GM12878 (cell line): Measurements from ENCODE around the gene EVX1. TPM values are rescaled to one million over a fixed set of nuclear protein-coding genes. Genes with fewer than 3 reads are reported as not detected.

Source experiments
- ATAC-seq: fragments of 200-7000 bp; cut with Tn5 transposase; 3 replicates; pipeline ENCODE4 v1.9.1; 2020; ENCODE audit warnings: mild to moderate bottlenecking, moderate library complexity
- BruUV-seq: library from RNA; stranded (reverse); fragments of 400-500 nt; replicated peaks from 2 replicates; lab custom pipeline; 2021; lab: Mats Ljungman, UMichigan
- CTCF ChIA-PET: fragments of 300-600 bp; sonication (Branson Sonifier 250); formaldehyde crosslinking; extraction: SDS; loops from one replicate; lab custom pipeline; 2021; ENCODE audit warnings: inconsistent platforms; lab: Yijun Ruan, JAX
- POLR2A ChIA-PET: fragments of 350-600 bp; formaldehyde crosslinking; extraction: SDS; loops from one replicate; lab custom pipeline; 2021; ENCODE audit warnings: inconsistent platforms; lab: Charles Lee
- RAD21 ChIA-PET: fragments of 300-600 bp; sonication (Branson Sonifier 250); formaldehyde crosslinking; loops from one replicate; lab custom pipeline; 2023; ENCODE audit warnings: antibody characterized with exemption; ENCODE audit not compliant: unreplicated experiment; lab: Charles Lee
- SMC1A ChIA-PET: fragments of 300-600 bp; sonication (Branson Sonifier 250); formaldehyde crosslinking; loops from one replicate; lab custom pipeline; 2023; ENCODE audit not compliant: unreplicated experiment, uncharacterized antibody; lab: Charles Lee
- DNase-seq: peaks from one replicate; pipeline ENCODE4 v3.0.0-alpha.2; 2011; ENCODE audit warnings: low read depth, low spot score
- FAIRE-seq: peaks from 3 replicates; lab custom pipeline; 2011; peaks lifted over from hg19 to GRCh38; lab: Jason Lieb, UNC
- H2AFZ ChIP-seq: 2 replicates; pipeline ENCODE4 v1.6.0; 2011; ENCODE audit warnings: low read depth, low read length, control low read depth; ENCODE audit not compliant: control insufficient read depth
- H3K27ac ChIP-seq: 2 replicates; pipeline ENCODE4 v1.5.1; 2011; ENCODE audit warnings: control low read depth; ENCODE audit not compliant: control insufficient read depth, insufficient read depth
- H3K27me3 ChIP-seq, 2 experiments: replicated peaks in 1 of 2; 2 replicates each; pipeline versions ENCODE4 v1.6.0 to v1.6.1; 2011; ENCODE audit warnings: low read length in 1 of 2; ENCODE audit not compliant: control insufficient read depth in 2 of 2, insufficient read depth in 2 of 2
- H3K36me3 ChIP-seq, 2 experiments: 2 replicates each; pipeline ENCODE4 v1.5.1; 2011; ENCODE audit warnings: low read length in 1 of 2; ENCODE audit not compliant: control insufficient read depth in 2 of 2, insufficient read depth in 2 of 2
- H3K4me1 ChIP-seq: 2 replicates; pipeline ENCODE4 v1.6.1; 2011; ENCODE audit warnings: mild to moderate bottlenecking, low read length, moderate library complexity, mixed read lengths; ENCODE audit not compliant: control insufficient read depth, insufficient read depth
- H3K4me2 ChIP-seq: 2 replicates; pipeline ENCODE4 v1.6.0; 2011; ENCODE audit warnings: control low read depth; ENCODE audit not compliant: control insufficient read depth, insufficient read depth
- H3K4me3 ChIP-seq: fragments of 200-600 bp; sonication (generic); 2 replicates; pipeline ENCODE4 v1.5.1; 2016
- H3K79me2 ChIP-seq: 2 replicates; pipeline ENCODE4 v1.6.0; 2011; ENCODE audit warnings: low read length; ENCODE audit not compliant: control insufficient read depth, insufficient read depth
- H3K9ac ChIP-seq: 2 replicates; pipeline ENCODE4 v1.8.0; 2011; ENCODE audit warnings: low read length, control low read depth, mixed read lengths; ENCODE audit not compliant: control insufficient read depth, insufficient read depth
- H3K9me3 ChIP-seq: replicated peaks from 3 replicates; pipeline ENCODE4 v1.5.1; 2011; ENCODE audit warnings: mild to moderate bottlenecking, low read length; ENCODE audit not compliant: control insufficient read depth, insufficient read depth
- H4K20me1 ChIP-seq: 2 replicates; pipeline ENCODE4 v1.6.0; 2011; ENCODE audit not compliant: control insufficient read depth, insufficient read depth
- ATF2 ChIP-seq: IDR thresholded peaks from 2 replicates; pipeline ENCODE4 v1.6.1; 2012; ENCODE audit warnings: low read length, inconsistent platforms
- FOXK2 ChIP-seq: fragments of 450-650 bp; IDR thresholded peaks from 2 replicates; pipeline ENCODE4 v1.6.1; 2017; ENCODE audit warnings: mild to moderate bottlenecking, moderate library complexity
- FOXM1 ChIP-seq: IDR thresholded peaks from 2 replicates; pipeline ENCODE4 v1.6.1; 2012; ENCODE audit warnings: low read depth, mild to moderate bottlenecking, inconsistent platforms, low read length, moderate library complexity
- KAT2A ChIP-seq: conservative IDR thresholded peaks from 2 replicates; pipeline ENCODE4 v1.6.1; 2011; ENCODE audit warnings: low read depth, low read length; ENCODE audit not compliant: control insufficient read depth
- NKRF ChIP-seq: fragments of 450-650 bp; conservative IDR thresholded peaks from 2 replicates; pipeline ENCODE4 v1.6.1; 2017; ENCODE audit warnings: mild to moderate bottlenecking, moderate library complexity
- POLR2A ChIP-seq: IDR thresholded peaks from 2 replicates; pipeline ENCODE4 v1.6.1; 2011; ENCODE audit warnings: low read depth, mild to moderate bottlenecking, low read length
- POLR2AphosphoS5 ChIP-seq: IDR thresholded peaks from 2 replicates; pipeline ENCODE4 v1.6.1; 2011; ENCODE audit warnings: mild to moderate bottlenecking, low read length, inconsistent platforms
- RELA ChIP-seq: fragments of 450-650 bp; IDR thresholded peaks from 2 replicates; pipeline ENCODE4 v1.8.0; 2014; ENCODE audit warnings: borderline replicate concordance; ENCODE audit not compliant: partially characterized antibody
- RELB ChIP-seq: fragments of 450-650 bp; IDR thresholded peaks from 2 replicates; pipeline ENCODE4 v1.6.1; 2017; ENCODE audit warnings: low read depth, mild to moderate bottlenecking, moderate library complexity
- SUZ12 ChIP-seq: fragments of 200-600 bp; sonication (generic); IDR thresholded peaks from one replicate; pipeline ENCODE4 v1.6.1; 2018; ENCODE audit warnings: antibody characterized with exemption, mild to moderate bottlenecking; ENCODE audit not compliant: unreplicated experiment
- TCF3 ChIP-seq: IDR thresholded peaks from 2 replicates; pipeline ENCODE4 v1.6.1; 2012; ENCODE audit warnings: low read depth, mild to moderate bottlenecking, low read length, borderline replicate concordance; ENCODE audit not compliant: insufficient read depth
- WRNIP1 ChIP-seq: IDR thresholded peaks from 2 replicates; pipeline ENCODE4 v1.6.1; 2011; ENCODE audit warnings: low read depth, low read length, improper control_type of control experiment, borderline replicate concordance
- YBX1 ChIP-seq: fragments of 450-650 bp; IDR thresholded peaks from 2 replicates; pipeline ENCODE4 v1.6.1; 2016; ENCODE audit warnings: antibody characterized with exemption
- ZNF207 ChIP-seq: fragments of 450-650 bp; IDR thresholded peaks from 2 replicates; pipeline ENCODE4 v1.6.1; 2014; ENCODE audit warnings: antibody characterized with exemption, mild to moderate bottlenecking, borderline replicate concordance
- ZNF384 ChIP-seq: IDR thresholded peaks from 2 replicates; pipeline ENCODE4 v1.6.1; 2012; ENCODE audit warnings: low read depth, mild to moderate bottlenecking, low read length, improper control_type of control experiment, borderline replicate concordance
- ZNF622 ChIP-seq: fragments of 450-650 bp; IDR thresholded peaks from 2 replicates; pipeline ENCODE4 v1.6.1; 2017; ENCODE audit warnings: mild to moderate bottlenecking, inconsistent platforms
- ZZZ3 ChIP-seq: IDR thresholded peaks from 2 replicates; pipeline ENCODE4 v1.6.1; 2011; ENCODE audit warnings: low read depth; ENCODE audit not compliant: control insufficient read depth, insufficient read length
- WGBS: methylation state at CpG from one replicate; pipeline ENCODE4 v1.1.6; 2016; ENCODE audit warnings: low lambda C conversion rate; ENCODE audit not compliant: insufficient replicate concordance, insufficient coverage; ENCODE audit errors: missing lambda C conversion rate; 5-methylcytosine and 5-hydroxymethylcytosine counted together
- in situ Hi-C: fragments of 300-500 bp; cut with MboI; formaldehyde crosslinking; loops from 9 replicates; pipeline ENCODE4 v1.14.3; 2018; ENCODE audit warnings: mixed read lengths
- intact Hi-C: fragments of 100-400 bp; cut with micrococcal nuclease; formaldehyde crosslinking; loops from one replicate; pipeline ENCODE4 v1.14.2; 2022; ENCODE audit not compliant: unreplicated experiment
- polyA plus RNA-seq, 11 experiments: library from polyadenylated mRNA; depleted of rRNA in 4 of 11; unstranded in 6 of 11; stranded (reverse) in 5 of 11; fragments of >200 nt; fragmentation: Nextera tagmentation in 4 of 11; fragmentation: Illumina TruSeq in 1 of 11; extraction: Ambion mirVana in 4 of 11; extraction: Trizol in 1 of 11; gene quantifications; 1 replicate in 1 of 11; 2 replicates in 10 of 11; pipeline versions ENCODE4 v1.2.1 to v1.2.3, GENCODE V29; 2011 to 2016; ENCODE audit warnings: inconsistent platforms in 2 of 11, missing spikeins in 2 of 11, low read depth in 1 of 11
- total RNA-seq, 4 experiments: library from RNA; depleted of rRNA in 3 of 4; stranded (reverse); fragments of >200 nt in 3 of 4; fragmentation: Illumina TruSeq in 1 of 4; extraction: Trizol in 1 of 4; gene quantifications; 2 replicates each; pipeline versions ENCODE4 v1.2.1 to v1.2.3, GENCODE V29; 2013 to 2021

EVX1 gene
- total and polyA plus RNA-seq, 10 of the 15 experiments (the other 5 are each of a cell fraction or from before 2014, with no cell fraction given): not detected

- Histone ChIP-seq H4K20me1 (0 out of 2 replicates have a peak, but pooled peaks cover 3% of the 10 kb centered on the region), H3K36me3 (no peaks in the 10 kb centered on the region), H3K4me2 (no peak overlapping the region), H3K9ac (no peak overlapping the region), H3K27ac (no peak overlapping the region), H3K4me3 (no peak overlapping the region), H2AFZ (no peak overlapping the region), H3K27me3 (peaks cover 24 to 42% of the 10 kb centered on the region in 2 experiments), H3K79me2 (no peaks in the 10 kb centered on the region), H3K9me3 (no peaks in the 10 kb centered on the region; the same call in 2 of the 3 replicates), H3K4me1 (no peaks in the 10 kb centered on the region)
- no peak for TF ChIP-seq WRNIP1
- TF ChIP-seq KAT2A: no peak
- TF ChIP-seq FOXM1: no peak
- no peak for TF ChIP-seq ZNF384
- no peak for TF ChIP-seq YBX1
- TF ChIP-seq ZNF622: no peak
- no peak for TF ChIP-seq ATF2
- no peak for TF ChIP-seq NKRF
- no peak for TF ChIP-seq POLR2A
- no peak for TF ChIP-seq SUZ12
- TF ChIP-seq ZZZ3: no peak
- no peak for TF ChIP-seq RELA
- no peak for TF ChIP-seq RELB
- no peak for TF ChIP-seq FOXK2
- TF ChIP-seq POLR2AphosphoS5: no peak
- TF ChIP-seq ZNF207: no peak
- TF ChIP-seq TCF3: no peak
- 50% methylated on average over 29 of the region's 29 CpGs for WGBS
- intact Hi-C loops: no loop called here
- ATAC-seq: no peak
- no peak for DNase-seq
- BruUV-seq: no TSS peak
- in situ Hi-C loops: no loop called here
- ChIA-PET CTCF (interaction anchor here (0.9 to 3.3 kb wide), 2 partner anchors 383 to 726 kb away, joined by 3 to 93 read pairs; no protein-coding TSS in a partner anchor), RAD21 (no interaction called here), SMC1A (no interaction called here), POLR2A (no interaction called here)
- FAIRE-seq: no peak
These were observed 49.1 kb upstream of the EVX1 start for GRCh38 chr7:27193335-27194001.
